HG03159 (cell line): ENCODE measurements around the gene SLC9A3.

Experiments used
- ATAC-seq: cut with Tn5 transposase; IDR thresholded peaks from one replicate; pipeline ENCODE4 v1.9.1; 2021; ENCODE audit warnings: mild to moderate bottlenecking, moderate library complexity; ENCODE audit not compliant: unreplicated experiment

The SLC9A3 gene

GRCh38 chr5:539469-540070, 15.3 kb upstream of the SLC9A3 start:
- no peak for ATAC-seq

GRCh38 chr5:538801-539468, 14.7 kb upstream of the SLC9A3 start:
- no peak for ATAC-seq

GRCh38 chr5:538271-538771, 14.1 kb upstream of the SLC9A3 start:
- no peak for ATAC-seq

GRCh38 chr5:537621-538071, 13.4 kb upstream of the SLC9A3 start:
- ATAC-seq, result no peak

- no peak for ATAC-seq
Observed at GRCh38 chr5:537098-537497, 12.8 kb upstream of the SLC9A3 start.

- ATAC-seq, result no peak
Observed at GRCh38 chr5:535846-536698, 11.8 kb upstream of the SLC9A3 start.

- no peak for ATAC-seq
Observed at GRCh38 chr5:534743-535671, 10.8 kb upstream of the SLC9A3 start.

- no peak for ATAC-seq
Observed at GRCh38 chr5:533955-534742, 9.9 kb upstream of the SLC9A3 start.

- ATAC-seq, result no peak
Observed at GRCh38 chr5:533243-533954, 9.2 kb upstream of the SLC9A3 start.

GRCh38 chr5:532521-533242, 8.4 kb upstream of the SLC9A3 start:
- no peak for ATAC-seq

GRCh38 chr5:531749-532315, 7.6 kb upstream of the SLC9A3 start:
- no peak for ATAC-seq

GRCh38 chr5:531101-531748, 7.0 kb upstream of the SLC9A3 start:
- ATAC-seq, result no peak

GRCh38 chr5:530001-530955, 6.0 kb upstream of the SLC9A3 start:
- ATAC-seq, result no peak

- no peak for ATAC-seq
Observed at GRCh38 chr5:528629-529511, 4.6 kb upstream of the SLC9A3 start.
